Lower lobe of right lung (tissue), 2 donors: ENCODE results near the gene IL25. TPM values are rescaled to one million over a fixed set of nuclear protein-coding genes. Genes with fewer than 3 reads are reported as not detected.

ENCODE experiments used
- ATAC-seq, 2 donors: fragments of 200-7000 bp; cut with Tn5 transposase; one replicate each; pipeline ENCODE4 v1.9.1; 2020 to 2022; ENCODE audit warnings: mild to moderate bottlenecking in 2 of 2, moderate library complexity in 2 of 2
- DNase-seq: peaks from one replicate; pipeline ENCODE4 v3.0.0-alpha.2; 2020
- H3K27ac ChIP-seq: fragments of 200-600 bp; one replicate; pipeline ENCODE4 v1.8.0; 2022
- H3K27me3 ChIP-seq: fragments of 200-600 bp; one replicate; pipeline ENCODE4 v1.8.0; 2022; ENCODE audit warnings: low read depth
- H3K36me3 ChIP-seq: fragments of 200-600 bp; one replicate; pipeline ENCODE4 v1.8.0; 2022; ENCODE audit warnings: mild to moderate bottlenecking
- H3K4me1 ChIP-seq: fragments of 200-600 bp; one replicate; pipeline ENCODE4 v1.8.0; 2022
- H3K4me3 ChIP-seq: fragments of 200-600 bp; one replicate; pipeline ENCODE4 v1.8.0; 2022; ENCODE audit warnings: mild to moderate bottlenecking
- H3K9me3 ChIP-seq: fragments of 200-600 bp; one replicate; pipeline ENCODE4 v1.8.0; 2022
- CTCF ChIP-seq: fragments of 200-600 bp; IDR thresholded peaks from one replicate; pipeline ENCODE4 v1.8.0; 2022; ENCODE audit warnings: antibody characterized with exemption, mild to moderate bottlenecking
- intact Hi-C: fragments of 100-400 bp; cut with DNase I; formaldehyde crosslinking; loops from one replicate; pipeline ENCODE4 v1.11.0; 2022
- total RNA-seq: library from RNA; stranded (reverse); fragmentation: NEBNext Ultra II Directional; extraction: Animal tissue kit (Norgen Biotek cat#: 25700); gene quantifications from one replicate; pipeline ENCODE4 v1.2.1, GENCODE V29; 2021
- donor health status: DM: no; HTN: yes; CAD: no; lungs with severe emphysema.

IL25 gene
- total RNA-seq, 1 donor from 2014 or later, result not detected

GRCh38 chr14:23401291-23401690, 28.7 kb downstream of the IL25 start:
- no peak overlapping the region for H3K27ac ChIP-seq
- DNase-seq (no peak), ATAC-seq (no peak)
- TF ChIP-seq CTCF, result no peak
- no peak overlapping the region for H3K4me3 ChIP-seq
- no peaks in the 10 kb centered on the region for H3K36me3 ChIP-seq
- H3K4me1 ChIP-seq, result no peaks in the 10 kb centered on the region
- intact Hi-C loops, result no loop called here
- no peaks in the 10 kb centered on the region for H3K9me3 ChIP-seq
- H3K27me3 ChIP-seq, result no peaks in the 10 kb centered on the region

- Histone ChIP-seq H3K27ac (no peak overlapping the region), H3K27me3 (no peaks in the 10 kb centered on the region), H3K4me3 (no peak overlapping the region), H3K9me3 (no peaks in the 10 kb centered on the region), H3K4me1 (no peaks in the 10 kb centered on the region), H3K36me3 (no peaks in the 10 kb centered on the region)
- TF ChIP-seq CTCF, result no peak
- ATAC-seq (no peak), DNase-seq (no peak)
- intact Hi-C loops, result no loop called here
These were observed 29.9 kb downstream of the IL25 start for GRCh38 chr14:23402296-23403138.

GRCh38 chr14:23403139-23403438, 30.5 kb downstream of the IL25 start:
- intact Hi-C loops, result no loop called here
- no peak for TF ChIP-seq CTCF
- ATAC-seq, result no peak
- no peak overlapping the region for H3K4me3 ChIP-seq
- H3K4me1 ChIP-seq, result no peaks in the 10 kb centered on the region
- H3K27me3 ChIP-seq, result no peaks in the 10 kb centered on the region
- no peak overlapping the region for H3K27ac ChIP-seq
- no peaks in the 10 kb centered on the region for H3K36me3 ChIP-seq
- no peaks in the 10 kb centered on the region for H3K9me3 ChIP-seq
- DNase-seq, result no peak

- Histone ChIP-seq H3K4me1 (no peaks in the 10 kb centered on the region), H3K9me3 (no peaks in the 10 kb centered on the region), H3K27ac (no peak overlapping the region), H3K27me3 (no peaks in the 10 kb centered on the region), H3K4me3 (no peak overlapping the region), H3K36me3 (no peaks in the 10 kb centered on the region)
- no peak for ATAC-seq
- TF ChIP-seq CTCF, result no peak
- intact Hi-C loops, result no loop called here
- no peak for DNase-seq
These were observed 31.3 kb downstream of the IL25 start for GRCh38 chr14:23403908-23404307.

- no peaks in the 10 kb centered on the region for H3K36me3 ChIP-seq
- intact Hi-C loops, result no loop called here
- ATAC-seq (no peak), DNase-seq (no peak)
- TF ChIP-seq CTCF, result no peak
- no peaks in the 10 kb centered on the region for H3K9me3 ChIP-seq
- no peaks in the 10 kb centered on the region for H3K27me3 ChIP-seq
- H3K4me1 ChIP-seq, result no peaks in the 10 kb centered on the region
- H3K4me3 ChIP-seq, result no peak overlapping the region
- H3K27ac ChIP-seq, result no peak overlapping the region
These were observed 31.8 kb downstream of the IL25 start for GRCh38 chr14:23404331-23404900.
